GM12878 (cell line): ENCODE data around the gene NOTCH3. TPM values are rescaled to one million over a fixed set of nuclear protein-coding genes. Genes with fewer than 3 reads are reported as not detected.

ENCODE experiments used
- ATAC-seq: fragments of 200-7000 bp; cut with Tn5 transposase; 3 replicates; pipeline ENCODE4 v1.9.1; 2020; ENCODE audit warnings: mild to moderate bottlenecking, moderate library complexity
- BruUV-seq: library from RNA; stranded (reverse); fragments of 400-500 nt; replicated peaks from 2 replicates; lab custom pipeline; 2021; lab: Mats Ljungman, UMichigan
- CTCF ChIA-PET: fragments of 300-600 bp; sonication (Branson Sonifier 250); formaldehyde crosslinking; extraction: SDS; loops from one replicate; lab custom pipeline; 2021; ENCODE audit warnings: inconsistent platforms; lab: Yijun Ruan, JAX
- POLR2A ChIA-PET: fragments of 350-600 bp; formaldehyde crosslinking; extraction: SDS; loops from one replicate; lab custom pipeline; 2021; ENCODE audit warnings: inconsistent platforms; lab: Charles Lee
- RAD21 ChIA-PET: fragments of 300-600 bp; sonication (Branson Sonifier 250); formaldehyde crosslinking; loops from one replicate; lab custom pipeline; 2023; ENCODE audit warnings: antibody characterized with exemption; ENCODE audit not compliant: unreplicated experiment; lab: Charles Lee
- SMC1A ChIA-PET: fragments of 300-600 bp; sonication (Branson Sonifier 250); formaldehyde crosslinking; loops from one replicate; lab custom pipeline; 2023; ENCODE audit not compliant: unreplicated experiment, uncharacterized antibody; lab: Charles Lee
- DNase-seq: peaks from one replicate; pipeline ENCODE4 v3.0.0-alpha.2; 2011; ENCODE audit warnings: low read depth, low spot score
- FAIRE-seq: peaks from 3 replicates; lab custom pipeline; 2011; peaks lifted over from hg19 to GRCh38; lab: Jason Lieb, UNC
- H2AFZ ChIP-seq: 2 replicates; pipeline ENCODE4 v1.6.0; 2011; ENCODE audit warnings: low read depth, low read length, control low read depth; ENCODE audit not compliant: control insufficient read depth
- H3K27ac ChIP-seq: 2 replicates; pipeline ENCODE4 v1.5.1; 2011; ENCODE audit warnings: control low read depth; ENCODE audit not compliant: control insufficient read depth, insufficient read depth
- H3K27me3 ChIP-seq, 2 experiments: replicated peaks in 1 of 2; 2 replicates each; pipeline versions ENCODE4 v1.6.0 to v1.6.1; 2011; ENCODE audit warnings: low read length in 1 of 2; ENCODE audit not compliant: control insufficient read depth in 2 of 2, insufficient read depth in 2 of 2
- H3K36me3 ChIP-seq, 2 experiments: 2 replicates each; pipeline ENCODE4 v1.5.1; 2011; ENCODE audit warnings: low read length in 1 of 2; ENCODE audit not compliant: control insufficient read depth in 2 of 2, insufficient read depth in 2 of 2
- H3K4me1 ChIP-seq: 2 replicates; pipeline ENCODE4 v1.6.1; 2011; ENCODE audit warnings: mild to moderate bottlenecking, low read length, moderate library complexity, mixed read lengths; ENCODE audit not compliant: control insufficient read depth, insufficient read depth
- H3K4me2 ChIP-seq: 2 replicates; pipeline ENCODE4 v1.6.0; 2011; ENCODE audit warnings: control low read depth; ENCODE audit not compliant: control insufficient read depth, insufficient read depth
- H3K4me3 ChIP-seq: fragments of 200-600 bp; sonication (generic); 2 replicates; pipeline ENCODE4 v1.5.1; 2016
- H3K79me2 ChIP-seq: 2 replicates; pipeline ENCODE4 v1.6.0; 2011; ENCODE audit warnings: low read length; ENCODE audit not compliant: control insufficient read depth, insufficient read depth
- H3K9ac ChIP-seq: 2 replicates; pipeline ENCODE4 v1.8.0; 2011; ENCODE audit warnings: low read length, control low read depth, mixed read lengths; ENCODE audit not compliant: control insufficient read depth, insufficient read depth
- H3K9me3 ChIP-seq: replicated peaks from 3 replicates; pipeline ENCODE4 v1.5.1; 2011; ENCODE audit warnings: mild to moderate bottlenecking, low read length; ENCODE audit not compliant: control insufficient read depth, insufficient read depth
- H4K20me1 ChIP-seq: 2 replicates; pipeline ENCODE4 v1.6.0; 2011; ENCODE audit not compliant: control insufficient read depth, insufficient read depth
- BRCA1 ChIP-seq: IDR thresholded peaks from 2 replicates; pipeline ENCODE4 v1.6.1; 2011; ENCODE audit warnings: low read depth, low read length, improper control_type of control experiment
- CBFB ChIP-seq: IDR thresholded peaks from 2 replicates; pipeline ENCODE4 v1.6.1; 2016; ENCODE audit warnings: antibody characterized with exemption, low read depth
- CBX5 ChIP-seq: sonication (generic); IDR thresholded peaks from 2 replicates; pipeline ENCODE4 v1.6.1; 2016; ENCODE audit warnings: low read depth, moderate library complexity, mild to moderate bottlenecking, inconsistent platforms
- CEBPZ ChIP-seq: fragments of 150-350 bp; IDR thresholded peaks from 2 replicates; pipeline ENCODE4 v1.6.1; 2016; ENCODE audit warnings: low read depth, low read length
- EP300 ChIP-seq, 2 experiments: fragments of 150-350 bp in 1 of 2; IDR thresholded peaks; 2 replicates each; pipeline ENCODE4 v1.6.1; 2011 to 2012; ENCODE audit warnings: low read depth in 2 of 2, low read length in 2 of 2, borderline replicate concordance in 1 of 2, improper control_type of control experiment in 1 of 2, inconsistent platforms in 1 of 2; ENCODE audit not compliant: control insufficient read depth in 1 of 2
- HCFC1 ChIP-seq: fragments of 150-350 bp; IDR thresholded peaks from 2 replicates; pipeline ENCODE4 v1.6.1; 2014; ENCODE audit warnings: low read length
- MTA3 ChIP-seq: IDR thresholded peaks from 2 replicates; pipeline ENCODE4 v1.6.1; 2012; ENCODE audit warnings: low read length, inconsistent platforms, borderline replicate concordance
- NR2C1 ChIP-seq: fragments of 450-650 bp; IDR thresholded peaks from 2 replicates; pipeline ENCODE4 v1.6.1; 2017; ENCODE audit warnings: antibody characterized with exemption, mild to moderate bottlenecking, moderate library complexity
- PKNOX1 ChIP-seq: fragments of 450-650 bp; IDR thresholded peaks from 2 replicates; pipeline ENCODE4 v1.6.1; 2016; ENCODE audit warnings: mild to moderate bottlenecking
- POLR2A ChIP-seq: IDR thresholded peaks from 2 replicates; pipeline ENCODE4 v1.6.1; 2011; ENCODE audit warnings: low read depth, mild to moderate bottlenecking, low read length
- RAD51 ChIP-seq: fragments of 450-650 bp; IDR thresholded peaks from 2 replicates; pipeline ENCODE4 v1.6.1; 2016; ENCODE audit warnings: moderate library complexity, mild to moderate bottlenecking, inconsistent platforms
- RELB ChIP-seq: fragments of 450-650 bp; IDR thresholded peaks from 2 replicates; pipeline ENCODE4 v1.6.1; 2017; ENCODE audit warnings: low read depth, mild to moderate bottlenecking, moderate library complexity
- SUZ12 ChIP-seq: fragments of 200-600 bp; sonication (generic); IDR thresholded peaks from one replicate; pipeline ENCODE4 v1.6.1; 2018; ENCODE audit warnings: antibody characterized with exemption, mild to moderate bottlenecking; ENCODE audit not compliant: unreplicated experiment
- ZNF24 ChIP-seq: fragments of 450-650 bp; IDR thresholded peaks from 2 replicates; pipeline ENCODE4 v1.6.1; 2017; ENCODE audit warnings: antibody characterized with exemption, mild to moderate bottlenecking
- WGBS: methylation state at CpG from one replicate; pipeline ENCODE4 v1.1.6; 2016; ENCODE audit warnings: low lambda C conversion rate; ENCODE audit not compliant: insufficient replicate concordance, insufficient coverage; ENCODE audit errors: missing lambda C conversion rate; 5-methylcytosine and 5-hydroxymethylcytosine counted together
- in situ Hi-C: fragments of 300-500 bp; cut with MboI; formaldehyde crosslinking; loops from 9 replicates; pipeline ENCODE4 v1.14.3; 2018; ENCODE audit warnings: mixed read lengths
- intact Hi-C: fragments of 100-400 bp; cut with micrococcal nuclease; formaldehyde crosslinking; loops from one replicate; pipeline ENCODE4 v1.14.2; 2022; ENCODE audit not compliant: unreplicated experiment
- polyA plus RNA-seq, 11 experiments: library from polyadenylated mRNA; depleted of rRNA in 4 of 11; unstranded in 6 of 11; stranded (reverse) in 5 of 11; fragments of >200 nt; fragmentation: Nextera tagmentation in 4 of 11; fragmentation: Illumina TruSeq in 1 of 11; extraction: Ambion mirVana in 4 of 11; extraction: Trizol in 1 of 11; gene quantifications; 1 replicate in 1 of 11; 2 replicates in 10 of 11; pipeline versions ENCODE4 v1.2.1 to v1.2.3, GENCODE V29; 2011 to 2016; ENCODE audit warnings: inconsistent platforms in 2 of 11, missing spikeins in 2 of 11, low read depth in 1 of 11
- total RNA-seq, 4 experiments: library from RNA; depleted of rRNA in 3 of 4; stranded (reverse); fragments of >200 nt in 3 of 4; fragmentation: Illumina TruSeq in 1 of 4; extraction: Trizol in 1 of 4; gene quantifications; 2 replicates each; pipeline versions ENCODE4 v1.2.1 to v1.2.3, GENCODE V29; 2013 to 2021

The NOTCH3 gene
- total and polyA plus RNA-seq, 10 of the 15 experiments (the other 5 are each of a cell fraction or from before 2014, with no cell fraction given) = 0.01 to 0.42 (median 0.10) TPM; not detected in 5

- in situ Hi-C loops = no loop called here
- ChIA-PET SMC1A (no interaction called here), RAD21 (no interaction called here), CTCF (no interaction called here), POLR2A (no interaction called here)
- no peaks in the 10 kb centered on the region for H3K36me3 ChIP-seq
- BruUV-seq = no TSS peak
- H3K79me2 ChIP-seq = no peaks in the 10 kb centered on the region
- no peak for FAIRE-seq
- DNase-seq = no peak
- no peak for ATAC-seq
- no peaks in the 10 kb centered on the region for H4K20me1 ChIP-seq
- H3K27ac ChIP-seq = no peak overlapping the region
- WGBS = 10% methylated on average over 1 of the region's 1 CpG
- no peak overlapping the region for H3K9ac ChIP-seq
- H3K4me3 ChIP-seq = no peak overlapping the region
- no peaks in the 10 kb centered on the region for H3K27me3 ChIP-seq
- intact Hi-C loops = no loop called here
- no peak for TF ChIP-seq RELB
- TF ChIP-seq BRCA1 = no peak
- no peak for TF ChIP-seq NR2C1
- no peak for TF ChIP-seq RAD51
- no peak for TF ChIP-seq CEBPZ
- TF ChIP-seq ZNF24 = no peak
- no peak for TF ChIP-seq MTA3
- no peak for TF ChIP-seq CBFB
- no peak for TF ChIP-seq EP300 (IDR thresholded peaks at IDR 0.05; ENCODE audit: borderline replicate concordance in 1 of 2, control insufficient read depth in 1 of 2, low read depth in 2 of 2, low read length in 2 of 2)
- no peak for TF ChIP-seq CBX5
- no peak for TF ChIP-seq POLR2A
- TF ChIP-seq PKNOX1 = no peak
- no peak for TF ChIP-seq SUZ12
- TF ChIP-seq HCFC1 = no peak
- TF ChIP-seq, all 136 proteins: peak for 0
- Histone ChIP-seq H3K4me1 (no peaks in the 10 kb centered on the region), H3K4me2 (no peak overlapping the region), H2AFZ (no peak overlapping the region), H3K9me3 (no peaks in the 10 kb centered on the region; the same call in 2 of the 3 replicates)
Measured at GRCh38 chr19:15144046-15144646, 56.6 kb downstream of the NOTCH3 start.
